K562 (cell line): ENCODE results near the gene KHNYN. TPM values are rescaled to one million over a fixed set of nuclear protein-coding genes. Genes with fewer than 3 reads are reported as not detected.

Source experiments
- ATAC-seq: fragments of 200-7000 bp; cut with Tn5 transposase; 3 replicates; pipeline ENCODE4 v1.9.1; 2020; ENCODE audit warnings: moderate library complexity
- BruUV-seq: library from RNA; stranded (reverse); fragments of 400-500 nt; replicated peaks from 2 replicates; lab custom pipeline; 2021; lab: Mats Ljungman, UMichigan
- CTCF ChIA-PET: fragments of 300-600 bp; formaldehyde crosslinking; extraction: SDS; loops from one replicate; lab custom pipeline; 2021; ENCODE audit warnings: low intra/inter-chr PET ratio; lab: Yijun Ruan, JAX
- POLR2A ChIA-PET: fragments of 300-600, 350-650 bp; sonication (Branson Sonifier 250); formaldehyde crosslinking; extraction: SDS; loops from one replicate; lab custom pipeline; 2021; ENCODE audit warnings: antibody characterized with exemption, inconsistent platforms; lab: Yijun Ruan, JAX
- DNase-seq, 4 experiments: peaks; one replicate each; pipeline versions ENCODE4 v3.0.0 to v3.0.0-alpha.2; 2011 to 2018; ENCODE audit warnings: low spot score in 3 of 4, mixed read lengths in 3 of 4; ENCODE audit errors: extremely low read depth in 1 of 4
- FAIRE-seq: peaks from 2 replicates; lab custom pipeline; 2011; peaks lifted over from hg19 to GRCh38; lab: Jason Lieb, UNC
- H2AFZ ChIP-seq: 2 replicates; pipeline ENCODE4 v1.6.0; 2011; ENCODE audit warnings: low read depth, low read length, control low read depth, inconsistent platforms
- H3K27ac ChIP-seq: fragments of 200-600 bp; 3 replicates; pipeline ENCODE4 v1.8.0; 2011; ENCODE audit warnings: low read depth, mild to moderate bottlenecking, control low read depth, inconsistent platforms, low read length, moderate library complexity, mixed read lengths; ENCODE audit errors: extremely low read depth
- H3K27me3 ChIP-seq, 2 experiments: fragments of 300-600 bp in 1 of 2; 2 replicates in 1 of 2; 3 replicates in 1 of 2; pipeline versions ENCODE4 v1.6.0 to v1.8.0; 2011; ENCODE audit warnings: inconsistent platforms in 2 of 2, low read length in 2 of 2, mild to moderate bottlenecking in 1 of 2, mixed read lengths in 1 of 2, moderate library complexity in 1 of 2; ENCODE audit not compliant: control insufficient read depth in 2 of 2, insufficient read depth in 2 of 2
- H3K36me3 ChIP-seq: fragments of 300-600 bp; 3 replicates; pipeline ENCODE4 v1.8.0; 2011; ENCODE audit warnings: mild to moderate bottlenecking, low read length, inconsistent platforms; ENCODE audit not compliant: control insufficient read depth, insufficient read depth
- H3K4me1 ChIP-seq, 2 experiments: fragments of 200-600 bp in 1 of 2; replicated peaks in 1 of 2; 2 replicates in 1 of 2; 3 replicates in 1 of 2; pipeline versions ENCODE4 v1.5.1 to v1.8.0; 2011; ENCODE audit warnings: inconsistent platforms in 2 of 2, low read length in 2 of 2, mild to moderate bottlenecking in 1 of 2, mixed read lengths in 1 of 2, moderate library complexity in 1 of 2; ENCODE audit not compliant: control insufficient read depth in 2 of 2, insufficient read depth in 2 of 2
- H3K4me2 ChIP-seq: 2 replicates; pipeline ENCODE4 v1.6.1; 2011; ENCODE audit warnings: low read length, control low read depth, inconsistent platforms, mixed read lengths; ENCODE audit not compliant: insufficient read depth
- H3K4me3 ChIP-seq: fragments of 200-600 bp; sonication (generic), shearing (Covaris generic); 2 replicates; pipeline ENCODE4 v1.5.1; 2016; ENCODE audit warnings: control low read depth, inconsistent platforms
- H3K79me2 ChIP-seq: fragments of 200-600 bp; 3 replicates; pipeline ENCODE4 v1.8.0; 2011; ENCODE audit warnings: low read length, inconsistent platforms; ENCODE audit not compliant: control insufficient read depth, insufficient read depth
- H3K9ac ChIP-seq, 2 experiments: 2 replicates each; pipeline versions ENCODE4 v1.6.0 to v1.6.1; 2011; ENCODE audit warnings: low read depth in 2 of 2, low read length in 2 of 2, control low read depth in 1 of 2, inconsistent platforms in 1 of 2, mild to moderate bottlenecking in 1 of 2, mixed read lengths in 1 of 2; ENCODE audit not compliant: insufficient read depth in 1 of 2
- H3K9me1 ChIP-seq: one replicate; pipeline ENCODE4 v1.6.0; 2011; ENCODE audit warnings: inconsistent platforms, mild to moderate bottlenecking, low read length, moderate library complexity; ENCODE audit not compliant: control insufficient read depth, insufficient read depth
- H3K9me3 ChIP-seq: replicated peaks from 2 replicates; pipeline ENCODE4 v1.5.1; 2011; ENCODE audit warnings: low read depth, low read length, inconsistent platforms; ENCODE audit not compliant: control insufficient read depth, insufficient read depth
- H4K20me1 ChIP-seq: replicated peaks from 2 replicates; pipeline ENCODE4 v1.6.1; 2011; ENCODE audit warnings: low read length, inconsistent platforms, mixed read lengths; ENCODE audit not compliant: control insufficient read depth, insufficient read depth
- BRF2 ChIP-seq: IDR thresholded peaks from 3 replicates; pipeline ENCODE4 v1.6.1; 2011; ENCODE audit warnings: borderline replicate concordance, mild to moderate bottlenecking; ENCODE audit not compliant: insufficient read length, insufficient read depth
- DEAF1 ChIP-seq: fragments of 450-650 bp; formaldehyde crosslinking; IDR thresholded peaks from 2 replicates; pipeline ENCODE4 v1.4.0; 2020; ENCODE audit warnings: mild to moderate bottlenecking, moderate library complexity
- MITF ChIP-seq: IDR thresholded peaks from 2 replicates; pipeline ENCODE4 v1.6.1; 2014; ENCODE audit warnings: antibody characterized with exemption
- NFIX ChIP-seq: fragments of 250-450 bp; sonication (Bioruptor Pico); IDR thresholded peaks from 2 replicates; pipeline ENCODE4 v1.4.0; 2020; ENCODE audit warnings: low read depth, mild to moderate bottlenecking, moderate library complexity
- TFAM ChIP-seq: fragments of 250-450 bp; sonication (Bioruptor Pico); conservative IDR thresholded peaks from 2 replicates; pipeline ENCODE4 v1.5.0; 2021; ENCODE audit warnings: mild to moderate bottlenecking, moderate library complexity
- THRA ChIP-seq: fragments of 450-650 bp; IDR thresholded peaks from 2 replicates; pipeline ENCODE4 v1.6.1; 2017; ENCODE audit warnings: mild to moderate bottlenecking, moderate library complexity
- WGBS: fragments of 100-300 bp; shearing (Covaris generic); methylation state at CpG from one replicate; pipeline ENCODE4 v1.1.6; 2016; ENCODE audit warnings: low coverage, mixed read lengths; ENCODE audit not compliant: insufficient coverage; ENCODE audit errors: missing lambda C conversion rate; 5-methylcytosine and 5-hydroxymethylcytosine counted together
- in situ Hi-C: fragments of 300-500 bp; cut with MboI; formaldehyde crosslinking; loops from 4 replicates; pipeline ENCODE4 v1.15.0; 2018; ENCODE audit warnings: inconsistent platforms, mixed read lengths
- intact Hi-C: fragments of 100-400 bp; cut with micrococcal nuclease; formaldehyde crosslinking; loops from 2 replicates; pipeline ENCODE4 v1.14.2; 2022
- polyA plus RNA-seq, 8 experiments: library from polyadenylated mRNA; depleted of rRNA in 4 of 8; stranded (reverse) in 5 of 8; unstranded in 3 of 8; fragments of >200 nt; fragmentation: Nextera tagmentation in 2 of 8; fragmentation: Illumina TruSeq in 1 of 8; extraction: Ambion mirVana in 2 of 8; extraction: Trizol in 1 of 8; gene quantifications; 2 replicates each; pipeline versions ENCODE4 v1.2.1 to v1.2.3, GENCODE V29; 2011 to 2014; ENCODE audit warnings: inconsistent platforms in 1 of 8, missing spikeins in 1 of 8
- total RNA-seq, 7 experiments: library from RNA; depleted of rRNA in 6 of 7; stranded (reverse); fragments of >200 nt in 6 of 7; fragmentation: Illumina TruSeq in 2 of 7; extraction: Trizol in 2 of 7; gene quantifications; 2 replicates each; pipeline versions ENCODE4 v1.2.1 to v1.2.3, GENCODE V29; 2011 to 2021; ENCODE audit warnings: low replicate concordance in 1 of 7

Gene KHNYN
- total and polyA plus RNA-seq, 9 of the 15 experiments (the other 6 are each of a cell fraction or from before 2014, with no cell fraction given): 0.76 to 26.0 (median 14.1) TPM

- 32% methylated on average over 5 of the region's 18 CpGs for WGBS
- POLR2A ChIA-PET: interaction anchor here (0.5 to 2.1 kb wide), 5 partner anchors 9 to 501 kb away, joined by 3 to 6 read pairs (median 4); no protein-coding TSS in a partner anchor
- no peak for FAIRE-seq
- no peak for TF ChIP-seq BRF2
- TF ChIP-seq DEAF1 (CRISPR knock-in tag): no peak
- no peak for TF ChIP-seq THRA
- no peak for TF ChIP-seq NFIX (CRISPR knock-in tag)
- no peak for TF ChIP-seq TFAM
- TF ChIP-seq MITF: no peak
These were observed 22.0 kb upstream of the KHNYN start for GRCh38 chr14:24407608-24408325.

More at GRCh38 chr14:24407608-24408325, 22.0 kb upstream of the KHNYN start:
- Histone ChIP-seq H3K9me3 (no peaks in the 10 kb centered on the region), H3K4me1 (peaks cover 0 to 7% of the 10 kb centered on the region in 2 experiments; a peak in 3 of 5 replicates), H2AFZ (no peak overlapping the region), H3K4me3 (no peak overlapping the region), H3K79me2 (no peaks in the 10 kb centered on the region), H3K9me1 (no peaks in the 10 kb centered on the region), H3K27me3 (peaks cover 0 to 8% of the 10 kb centered on the region in 2 experiments; a peak in 1 of 5 replicates), H3K9ac (no peak overlapping the region), H4K20me1 (no peaks in the 10 kb centered on the region), H3K27ac (no peak overlapping the region), H3K36me3 (no peaks in the 10 kb centered on the region), H3K4me2 (no peak overlapping the region)
- CTCF ChIA-PET: no interaction called here
- in situ Hi-C loops (no loop called here), intact Hi-C loops (no loop called here)
- no peak for ATAC-seq
- no peak for DNase-seq
- BruUV-seq: no TSS peak
